Vagina (tissue), 2 donors: ENCODE measurements around the gene BNC2.

Experiments used
- CTCF ChIP-seq, 3 experiments: fragments of 450-650 bp in 2 of 3; fragments of 200-600 bp in 1 of 3; sonication (generic) in 1 of 3; IDR thresholded peaks; one replicate each; pipeline ENCODE4 v1.5.1; 2017 to 2019; ENCODE audit warnings: antibody characterized with exemption in 3 of 3, mild to moderate bottlenecking in 2 of 3, moderate library complexity in 2 of 3
- POLR2A ChIP-seq, 2 donors: fragments of 450-650 bp; IDR thresholded peaks; one replicate each; pipeline ENCODE4 v1.6.1; 2017; ENCODE audit warnings: antibody characterized with exemption in 2 of 2, mild to moderate bottlenecking in 2 of 2, moderate library complexity in 2 of 2
- POLR2AphosphoS5 ChIP-seq, 2 donors: sonication (generic); formaldehyde crosslinking; IDR thresholded peaks; one replicate each; pipeline ENCODE4 v1.9.0; 2017; ENCODE audit warnings: antibody characterized with exemption in 2 of 2, mild to moderate bottlenecking in 2 of 2, low read depth in 1 of 2; ENCODE audit not compliant: insufficient read depth in 1 of 2

GRCh38 chr9:16559418-16560188 lies 310.9 kb downstream of the BNC2 start:
- TF ChIP-seq CTCF (IDR thresholded peaks at IDR 0.05) = no peak
- TF ChIP-seq POLR2A (IDR thresholded peaks at IDR 0.05) = no peak
- no peak for TF ChIP-seq POLR2AphosphoS5 (IDR thresholded peaks at IDR 0.05; ENCODE audit: insufficient read depth in 1 of 2, low read depth in 1 of 2)
